ENCODE data around the gene ZNF672. TPM values are rescaled to one million over a fixed set of nuclear protein-coding genes. Genes with fewer than 3 reads are reported as not detected.

ZNF672 gene
- polyA plus RNA-seq, 4 donors, result 13.6 to 25.9 (median 20.8) TPM

DNA sequence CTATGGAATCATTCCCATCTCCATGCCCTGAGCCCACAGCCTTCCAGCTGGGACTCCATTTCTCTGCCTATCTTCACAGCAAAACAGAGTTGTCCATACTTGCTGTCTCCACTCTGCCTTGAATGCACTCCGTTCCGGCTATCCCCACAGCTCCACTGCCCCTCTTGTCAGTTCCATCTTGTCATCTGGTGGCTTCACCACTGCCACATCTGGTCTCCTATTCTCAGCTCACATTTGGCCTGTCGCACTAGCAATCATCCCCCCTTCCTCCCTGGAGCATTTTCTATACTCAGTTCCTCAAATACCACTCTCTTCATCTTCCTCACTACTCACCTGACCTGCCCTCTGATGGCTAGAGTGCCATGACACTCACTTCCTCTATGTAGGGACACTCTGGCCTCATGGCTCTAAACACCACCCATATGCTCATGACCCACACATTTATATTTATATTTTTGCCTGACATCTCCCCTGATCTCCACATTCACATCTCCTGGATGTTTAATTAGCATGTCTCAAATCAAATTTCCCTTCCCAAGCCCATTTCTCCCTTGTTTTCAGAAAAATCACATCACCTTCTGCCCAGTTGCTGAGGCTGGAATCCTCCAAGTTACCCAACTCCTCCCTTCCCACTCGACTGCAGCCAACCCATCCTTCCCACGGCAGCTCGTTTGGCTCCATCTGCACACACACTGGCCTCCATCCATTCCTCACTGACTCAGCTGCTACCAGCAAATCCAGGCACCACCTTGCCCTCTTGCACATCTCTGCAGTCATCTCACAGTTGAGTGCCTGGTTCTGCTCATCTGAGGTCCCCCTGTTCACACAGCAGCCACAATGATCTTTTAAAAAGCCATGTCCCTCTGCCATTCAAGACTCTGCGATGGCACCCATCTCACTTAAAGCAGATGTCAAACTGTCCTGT lies 14.7 kb downstream of the ZNF672 start:
- no peak for DNase-seq (ENCODE audit: low read depth in 4 of 4, low spot score in 3 of 4)

DNA sequence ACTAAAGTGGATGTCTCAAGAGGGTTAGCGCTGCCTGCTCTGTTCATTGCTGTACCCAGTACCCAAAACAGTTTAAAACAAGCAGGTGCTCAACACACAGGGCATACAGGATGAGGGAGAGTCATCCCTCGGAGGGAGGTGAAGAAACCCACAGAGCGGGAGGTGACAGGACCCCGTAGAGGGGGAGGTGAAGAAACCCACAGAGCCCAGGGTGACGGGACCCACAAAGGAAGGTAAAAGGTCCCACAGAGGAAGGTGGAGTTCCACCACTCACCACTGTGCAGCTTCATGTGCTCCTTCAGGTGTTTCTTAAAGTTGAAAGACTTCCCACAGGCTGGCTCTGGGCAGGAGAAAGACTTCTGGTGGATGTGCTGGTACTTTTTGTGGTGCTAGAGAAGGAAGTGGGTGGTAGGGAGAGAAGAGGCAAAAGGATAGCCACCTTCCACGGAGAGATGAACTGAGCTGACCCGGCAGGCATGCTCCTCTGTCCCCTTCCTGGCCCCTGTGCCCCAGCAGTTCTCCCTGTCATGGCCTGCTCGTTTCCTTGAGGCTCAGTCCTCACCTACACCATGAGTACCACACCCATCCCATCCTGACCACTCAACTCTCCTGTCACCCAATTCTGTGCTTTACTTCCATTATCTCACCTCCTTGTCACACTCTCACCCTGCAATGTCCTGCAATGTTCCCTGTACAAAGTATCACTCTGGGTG lies 15.8 kb downstream of the ZNF672 start:
- DNase-seq (ENCODE audit: low read depth in 4 of 4, low spot score in 3 of 4), result no peak

DNA sequence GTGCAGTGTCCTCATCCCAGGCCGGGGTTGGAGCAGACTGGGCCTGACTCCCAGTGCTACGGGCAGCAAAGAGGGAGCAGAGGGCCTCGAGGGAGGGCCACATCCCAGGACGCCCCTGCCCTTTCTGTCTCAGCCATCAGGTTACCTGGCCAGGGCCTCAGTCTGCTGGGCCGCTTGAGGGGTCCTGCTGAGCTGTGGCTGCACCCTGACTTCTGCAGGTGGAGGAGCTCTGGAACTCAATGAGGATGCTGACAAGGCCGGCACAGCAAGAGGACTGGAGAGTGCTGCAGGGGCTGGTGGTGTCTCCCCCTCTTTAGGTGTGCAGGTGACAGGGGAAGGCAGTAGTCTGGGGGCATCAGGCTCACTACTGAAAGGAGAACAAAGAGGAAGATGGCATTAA lies 17.6 kb downstream of the ZNF672 start:
- DNase-seq (ENCODE audit: low read depth in 4 of 4, low spot score in 3 of 4), result no peak

DNA sequence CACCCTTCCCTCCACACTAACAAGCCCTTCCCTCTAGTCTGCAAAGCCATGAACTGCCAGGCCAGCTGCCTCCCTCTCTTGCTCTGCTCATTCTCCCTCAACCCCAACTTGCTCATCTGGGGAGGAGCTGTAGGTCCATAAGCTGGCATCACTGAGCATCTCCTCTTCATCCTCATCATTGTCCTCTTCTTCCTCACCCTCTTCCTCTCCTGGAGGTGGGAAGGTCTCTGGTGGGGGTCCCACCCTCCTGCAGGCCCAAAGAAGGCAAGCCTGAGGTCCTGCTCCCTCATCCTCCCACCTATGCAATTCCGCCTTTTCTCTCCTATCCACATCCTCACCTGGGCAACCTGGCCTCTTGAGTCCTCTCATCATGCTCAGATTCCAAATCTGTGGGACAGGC lies 18.2 kb downstream of the ZNF672 start:
- DNase-seq (ENCODE audit: low read depth in 4 of 4, low spot score in 3 of 4), result no peak

DNA sequence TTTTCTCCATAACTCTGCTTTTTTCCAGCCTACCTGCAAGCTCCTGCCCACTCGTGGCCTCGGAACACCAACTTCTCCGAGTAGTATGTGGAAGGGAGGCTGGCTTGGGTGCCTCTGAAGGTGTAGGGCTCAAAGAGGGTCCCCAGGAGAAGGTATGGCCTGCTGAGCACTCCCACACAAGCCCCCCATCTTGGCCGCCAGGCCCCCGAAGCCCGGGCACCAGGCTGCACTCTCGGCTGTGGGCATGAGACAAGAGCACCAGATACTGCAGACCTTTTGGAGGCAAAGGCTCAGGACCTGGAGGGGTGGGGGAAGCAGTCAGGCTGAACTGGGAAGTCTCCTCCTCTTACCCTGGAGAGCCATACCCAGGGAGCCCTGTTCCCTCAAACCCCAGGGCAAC lies 19.2 kb downstream of the ZNF672 start:
- DNase-seq (ENCODE audit: low read depth in 4 of 4, low spot score in 3 of 4), result no peak

DNA sequence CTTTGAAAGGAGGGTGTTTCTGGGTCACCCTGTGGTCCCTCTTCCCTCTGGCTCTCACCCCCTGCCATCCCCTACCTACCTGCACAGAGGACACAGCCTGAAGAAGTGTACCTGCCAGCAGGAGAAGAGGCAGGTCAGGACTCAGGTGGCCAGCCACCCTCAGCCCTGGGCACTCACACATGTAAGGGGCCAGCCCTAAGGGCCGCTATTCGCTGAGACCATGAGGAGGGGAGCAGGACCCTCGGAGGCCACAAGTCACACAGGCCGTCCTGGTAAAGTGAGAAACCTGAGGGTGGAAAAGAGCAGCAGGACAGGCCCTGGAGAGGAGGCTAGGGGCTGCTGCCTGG lies 19.7 kb downstream of the ZNF672 start:
- DNase-seq (ENCODE audit: low read depth in 4 of 4, low spot score in 3 of 4), result no peak

DNA sequence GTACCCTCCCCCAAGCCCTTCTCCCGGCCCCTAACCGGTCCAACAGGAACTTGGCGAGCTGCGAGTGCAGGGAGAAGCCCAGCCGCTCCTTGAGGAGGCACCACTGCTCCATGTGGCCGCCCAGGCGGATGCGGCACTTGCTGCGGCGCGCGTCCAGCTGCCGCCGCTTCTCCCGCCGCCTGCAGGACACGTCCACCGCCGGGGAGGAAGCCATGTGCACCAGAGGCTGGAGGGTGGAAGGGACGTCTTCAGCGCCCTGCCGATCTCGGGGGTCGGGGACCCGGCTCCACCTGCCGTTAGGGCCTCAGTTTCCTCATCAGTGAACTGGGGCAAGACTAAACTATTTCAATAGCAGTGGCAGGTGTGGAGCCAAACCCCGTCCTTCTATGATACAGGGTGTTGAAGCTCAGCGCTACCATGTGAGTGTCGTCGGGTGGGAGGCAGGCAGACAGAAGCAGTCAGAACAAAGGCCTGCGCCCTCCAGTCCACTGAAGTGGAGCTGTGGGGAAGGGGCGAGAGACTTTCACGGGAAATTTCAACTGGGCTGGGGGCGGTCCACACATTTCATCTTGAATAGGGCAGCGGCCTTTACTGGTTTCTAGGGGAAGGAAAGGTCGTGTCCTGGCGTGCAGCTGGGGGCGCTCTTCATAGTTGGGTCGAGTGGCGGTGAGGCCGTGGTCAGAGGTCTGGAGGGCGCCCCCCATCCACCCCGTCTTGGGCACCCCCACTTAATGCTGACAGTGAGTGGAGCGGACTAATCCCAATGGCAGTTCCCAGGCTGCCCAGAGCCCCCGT lies 20.3 kb downstream of the ZNF672 start:
- peak in 2 of 4 donors; percentile 35 to 63 for DNase-seq (ENCODE audit: low read depth in 4 of 4, low spot score in 3 of 4)

DNA sequence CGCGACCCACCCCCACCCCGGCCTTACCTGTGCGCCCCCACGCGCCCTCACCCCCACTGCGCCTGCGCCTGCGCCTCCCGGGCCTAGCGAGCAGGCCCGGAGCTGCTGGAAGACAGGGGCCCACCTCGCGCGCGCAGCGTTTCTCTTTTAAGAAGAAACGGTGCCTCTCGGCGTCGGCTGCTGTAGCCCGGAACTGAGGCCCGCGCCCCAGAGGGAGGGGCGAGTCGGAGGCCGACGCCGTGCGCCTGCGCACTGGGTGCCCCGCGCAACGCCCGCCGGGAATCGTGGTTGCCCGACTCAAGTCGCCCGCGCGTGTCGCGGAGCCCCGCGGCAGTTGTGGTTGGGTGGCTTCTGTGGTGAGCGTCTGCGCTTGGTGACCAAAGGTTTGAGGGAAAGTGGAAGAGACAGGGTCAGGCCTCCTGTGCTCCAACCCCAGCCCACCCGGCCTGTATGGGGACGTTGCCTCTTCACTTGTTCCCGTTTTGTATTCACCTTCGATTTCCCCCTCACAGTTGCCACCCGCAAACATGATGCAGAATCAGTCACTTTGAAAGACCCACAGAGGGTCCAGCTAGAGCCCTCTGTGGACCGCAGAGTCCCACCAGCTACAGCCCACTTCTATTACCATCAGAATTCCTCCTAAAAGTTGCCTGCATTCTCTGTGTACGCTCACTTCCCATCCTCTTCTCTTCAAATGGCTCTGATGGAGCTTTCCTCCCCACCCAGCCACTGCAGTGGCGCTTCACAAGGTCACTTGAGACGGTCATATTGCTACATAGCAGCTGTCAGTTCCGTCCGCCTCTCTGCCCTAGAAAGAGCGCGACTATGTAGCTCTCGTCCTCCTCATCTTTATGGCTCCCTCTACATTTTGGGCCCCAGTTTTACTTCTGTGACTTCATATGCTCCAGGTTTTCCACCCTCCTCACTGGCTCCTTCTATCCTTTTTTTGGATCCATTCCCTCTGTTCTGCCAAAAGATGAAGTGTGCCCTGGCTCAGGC lies 21.2 kb downstream of the ZNF672 start, which contains the start of gene ZNF692:
TSS of gene ZNF692 (minus strand) at position 195 of the 999 bp plus-strand sequence. CDS start 776 bp downstream, outside the sequence.
- DNase-seq (ENCODE audit: low read depth in 4 of 4, low spot score in 3 of 4), result peak; percentile 85 to 93 (median 91)

DNA sequence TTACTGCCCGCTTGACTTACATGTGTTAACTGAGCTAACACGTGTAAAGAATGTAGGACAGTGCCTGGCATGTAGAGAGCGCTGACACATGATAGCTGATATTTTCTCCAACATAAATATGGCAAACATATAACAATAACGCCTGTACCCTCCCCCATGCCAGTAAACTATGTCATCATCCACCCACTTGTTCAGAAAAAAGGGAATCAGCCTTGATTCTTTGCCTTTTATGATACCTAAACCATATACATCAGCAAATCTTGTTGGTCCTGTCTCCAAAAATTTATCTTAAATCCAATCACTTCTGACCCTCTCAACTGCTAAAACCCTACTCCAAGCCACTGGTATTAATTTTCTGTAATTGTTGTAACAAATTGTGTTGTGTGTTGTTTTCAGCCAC lies 22.0 kb downstream of the ZNF672 start:
- DNase-seq (ENCODE audit: low read depth in 4 of 4, low spot score in 3 of 4), result no peak

DNA sequence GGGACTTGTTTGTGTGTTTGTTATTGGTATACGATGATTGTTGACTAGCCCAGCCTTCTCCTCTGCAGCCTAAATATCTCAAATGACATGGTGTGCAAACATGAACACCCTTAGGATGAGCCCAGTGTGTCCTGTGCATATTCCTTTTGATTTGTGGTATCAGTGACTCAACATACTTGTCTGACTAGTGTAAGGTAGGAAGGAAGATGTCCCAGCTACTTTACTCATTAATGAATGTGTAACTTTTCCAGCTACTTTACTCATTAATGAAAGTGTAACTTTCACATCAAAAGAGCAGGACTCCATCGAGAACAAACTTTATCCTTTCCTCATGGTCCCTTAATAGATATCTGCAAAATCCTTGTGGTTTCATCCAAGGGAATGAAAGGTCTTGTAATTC lies 23.6 kb downstream of the ZNF672 start:
- DNase-seq (ENCODE audit: low read depth in 4 of 4, low spot score in 3 of 4), result no peak

DNA sequence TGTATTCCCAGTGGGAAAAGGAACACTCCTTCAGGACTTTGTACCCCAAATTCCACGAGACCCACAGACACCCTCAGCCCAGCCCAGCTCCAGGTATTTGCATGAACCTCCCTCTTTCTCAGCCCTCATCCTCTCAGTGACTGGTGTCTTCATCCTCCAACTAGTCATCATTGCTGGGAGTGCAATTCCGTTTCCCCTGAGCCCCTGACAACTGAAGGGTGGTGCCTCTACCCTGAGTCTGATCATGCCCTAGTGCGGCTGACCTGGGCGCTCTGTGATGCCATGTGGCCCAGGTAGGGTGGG lies 24.6 kb downstream of the ZNF672 start:
- no peak for DNase-seq (ENCODE audit: low read depth in 4 of 4, low spot score in 3 of 4)

DNA sequence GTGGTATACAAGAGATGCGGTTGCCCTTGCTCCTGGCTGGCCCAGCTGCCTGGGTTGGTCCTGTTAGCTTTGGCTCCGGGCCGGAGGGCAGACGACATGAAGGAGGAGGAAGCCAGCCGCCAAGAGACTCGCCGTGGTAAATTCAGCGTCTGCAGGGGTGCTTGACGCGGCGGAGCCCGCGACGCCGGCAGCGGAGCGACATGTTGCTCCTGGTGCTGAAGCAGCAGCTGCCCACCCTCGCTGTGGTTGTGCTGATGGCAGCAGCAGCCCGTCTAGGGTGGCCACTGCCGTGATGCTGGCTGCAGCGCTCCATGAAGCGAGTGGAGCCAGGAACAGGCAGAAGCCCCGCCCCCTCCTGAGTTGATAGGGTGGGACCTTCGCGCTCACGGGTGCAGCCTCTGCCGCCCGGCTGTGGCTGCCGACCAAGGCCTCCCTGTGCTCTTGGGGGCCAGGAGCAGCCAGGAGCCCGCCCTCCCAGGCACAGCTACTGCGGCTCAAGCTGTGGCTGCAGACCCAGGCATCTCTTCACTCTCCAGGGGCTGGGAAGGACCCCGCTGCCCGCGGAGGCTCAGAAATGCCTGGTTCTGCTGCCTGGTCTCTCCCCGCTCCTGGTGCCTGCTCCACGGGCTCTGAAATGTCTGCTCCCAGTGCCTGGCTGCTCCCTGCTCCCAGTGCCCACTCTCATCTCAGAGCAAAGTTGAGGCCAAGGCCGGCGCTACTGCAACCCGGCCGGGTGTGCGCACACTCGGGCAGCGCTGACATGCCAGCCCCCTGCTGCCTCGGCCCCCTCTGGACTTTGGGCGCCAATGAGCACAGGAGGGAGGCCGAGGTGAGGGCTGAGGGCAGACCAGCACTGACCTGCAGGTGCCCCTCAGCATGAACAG lies 25.2 kb downstream of the ZNF672 start:
- DNase-seq (ENCODE audit: low read depth in 4 of 4, low spot score in 3 of 4), result peak; percentile 55 to 70 (median 66)

DNA sequence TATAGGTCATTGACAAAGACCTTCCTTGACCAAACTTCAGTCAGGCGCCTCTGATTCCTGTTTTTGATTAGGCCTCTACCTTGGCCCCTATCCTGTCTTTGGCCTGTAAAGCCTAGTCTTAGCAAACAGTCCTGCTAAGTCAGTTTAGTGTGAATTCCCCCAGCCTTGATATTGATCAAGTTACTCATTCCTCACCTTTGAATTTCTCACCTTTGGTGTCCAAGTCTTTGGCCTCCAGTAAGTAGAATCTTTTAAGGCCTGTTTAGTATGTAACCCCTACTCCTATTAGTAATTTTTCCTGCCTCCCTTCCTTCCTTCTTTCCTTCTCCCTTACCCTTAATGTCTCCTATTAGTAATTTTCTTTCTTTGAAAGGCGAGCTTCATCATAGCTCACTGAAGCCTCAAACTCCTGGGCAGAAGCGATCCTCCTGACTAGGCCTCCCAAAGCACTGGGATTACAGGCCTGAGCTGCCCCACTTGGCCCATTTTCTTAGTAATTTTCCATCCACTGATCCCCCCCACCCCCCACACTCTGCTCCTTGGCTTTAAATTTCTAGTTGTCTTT lies 33.9 kb downstream of the ZNF672 start:
- no peak for DNase-seq (ENCODE audit: low read depth in 4 of 4, low spot score in 3 of 4)

DNA sequence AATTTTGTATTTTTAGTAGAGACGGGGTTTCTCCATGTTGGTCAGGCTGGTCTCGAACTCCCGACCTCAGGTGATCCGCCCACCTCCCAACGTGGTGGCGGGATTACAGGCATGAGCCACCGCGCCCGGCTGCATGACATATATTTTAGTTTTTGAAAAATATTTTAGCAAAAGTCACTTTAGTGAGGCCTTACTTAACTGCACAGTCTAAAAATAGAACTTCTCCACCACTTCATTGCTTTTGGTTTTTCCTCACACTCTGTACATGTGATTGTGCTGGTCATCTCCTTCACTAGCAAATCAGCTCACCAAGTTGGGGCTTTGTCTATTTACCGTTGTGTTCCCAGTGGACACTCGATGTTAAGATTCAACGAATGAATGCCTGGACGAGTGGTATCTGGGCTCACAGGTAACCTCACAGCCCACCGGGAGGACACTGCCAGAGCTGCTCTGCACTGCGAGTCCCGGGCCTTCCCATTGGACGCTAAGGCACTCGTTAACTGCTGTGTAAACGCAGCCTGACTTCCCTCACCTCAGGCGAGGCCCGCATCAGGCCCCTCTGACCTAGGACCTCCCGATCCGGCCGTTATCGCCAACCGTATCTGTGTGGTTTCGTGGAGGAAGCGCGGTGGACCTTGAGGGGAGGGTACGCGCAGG lies 34.9 kb downstream of the ZNF672 start:
- peak; percentile 56 to 66 (median 60) for DNase-seq (ENCODE audit: low read depth in 4 of 4, low spot score in 3 of 4)

DNA sequence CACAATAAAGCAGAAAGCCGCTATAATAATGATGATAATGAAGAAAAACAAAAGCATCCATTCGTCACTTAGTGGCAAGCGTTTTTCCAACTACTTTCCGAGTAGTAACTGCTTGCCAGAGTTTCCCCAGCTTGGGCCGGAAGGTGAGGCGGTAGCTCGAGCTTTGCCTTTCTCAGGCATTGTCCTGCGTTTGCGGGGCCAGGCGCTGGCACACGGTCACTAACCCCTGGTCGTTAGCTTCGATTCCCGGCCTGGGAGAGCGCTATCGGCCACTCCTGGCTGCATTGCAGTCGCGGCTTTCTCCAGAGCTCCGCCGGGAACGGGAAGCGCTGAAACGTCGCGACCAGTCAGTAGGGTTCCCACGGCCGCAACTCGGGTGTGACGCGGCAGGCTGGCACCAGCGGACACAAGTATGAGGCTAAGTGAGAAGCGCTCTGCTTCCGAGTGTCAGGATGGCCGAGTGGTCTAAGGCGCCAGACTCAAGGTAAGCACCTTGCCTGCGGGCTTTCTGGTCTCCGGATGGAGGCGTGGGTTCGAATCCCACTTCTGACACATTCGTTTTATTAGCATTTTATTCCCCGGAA lies 35.5 kb downstream of the ZNF672 start:
- DNase-seq (ENCODE audit: low read depth in 4 of 4, low spot score in 3 of 4), result peak; percentile 90 to 92 (median 91)

DNA sequence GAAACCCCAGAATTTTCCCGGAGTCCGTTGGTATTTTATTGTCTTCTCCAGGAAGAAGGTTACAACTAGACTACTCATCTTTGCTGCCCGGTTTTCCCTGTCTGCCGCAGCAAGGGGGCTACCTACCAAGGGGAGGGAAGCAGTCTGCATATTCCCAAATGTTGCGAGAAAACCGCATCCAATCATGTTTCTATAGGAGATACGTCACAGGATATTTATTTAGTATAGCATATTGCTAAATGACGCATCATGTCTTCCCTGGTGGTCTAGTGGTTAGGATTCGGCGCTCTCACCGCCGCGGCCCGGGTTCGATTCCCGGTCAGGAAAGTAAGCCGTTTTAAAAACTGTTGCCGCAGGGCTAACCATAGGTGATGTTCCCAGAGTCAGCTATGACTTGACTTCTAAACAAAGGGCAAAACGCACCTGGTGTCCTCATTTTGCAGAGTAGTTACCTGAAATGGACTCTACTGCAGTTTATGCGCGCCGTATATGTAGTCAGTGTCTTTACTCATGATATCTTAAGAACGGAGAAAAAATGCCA lies 36.0 kb downstream of the ZNF672 start:
- peak; percentile 79 to 84 (median 83) for DNase-seq (ENCODE audit: low read depth in 4 of 4, low spot score in 3 of 4)

DNA sequence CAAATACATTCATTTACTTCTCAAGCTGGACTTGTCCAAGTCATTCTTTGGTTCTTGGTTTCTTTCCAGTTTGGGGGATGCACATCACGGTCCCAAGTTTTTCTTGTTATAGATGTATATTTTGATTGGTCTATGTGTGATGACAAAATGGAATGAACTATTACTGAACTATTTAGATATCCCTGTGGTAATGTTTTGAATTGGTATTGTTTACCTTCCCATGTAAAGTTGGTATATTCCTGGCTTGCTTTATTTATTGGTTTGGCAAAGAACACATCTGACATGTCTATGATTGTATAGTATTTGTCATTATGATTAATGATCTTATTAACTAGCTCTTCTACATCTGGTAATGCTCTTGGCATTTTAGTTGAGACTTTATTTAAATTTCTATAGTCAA lies 43.2 kb downstream of the ZNF672 start:
- no peak for DNase-seq (ENCODE audit: low read depth in 4 of 4, low spot score in 3 of 4)
